GM18505 (cell line): ENCODE data around the gene ANXA7.
"Not testable (repeated sequence)": the region's sequence is repeated elsewhere in the genome, so short reads cannot be mapped to it uniquely, and the experiment has no call there.

Experiments used
- ATAC-seq: cut with Tn5 transposase; IDR thresholded peaks from one replicate; pipeline ENCODE4 v1.9.1; 2021; ENCODE audit not compliant: unreplicated experiment
- POLR2A ChIP-seq: IDR thresholded peaks from 4 replicates; pipeline ENCODE4 v1.6.1; 2011; ENCODE audit warnings: borderline replicate concordance; ENCODE audit not compliant: insufficient read depth, insufficient read length; ENCODE audit errors: extremely low read depth

Gene ANXA7

GRCh38 chr10:73357166-73357565 is 56.7 kb downstream of the ANXA7 start:
- no peak for ATAC-seq
- TF ChIP-seq POLR2A = no peak

GRCh38 chr10:73344269-73344668 is 69.6 kb downstream of the ANXA7 start:
- no peak for ATAC-seq
- TF ChIP-seq POLR2A = no peak

GRCh38 chr10:73340121-73340520 is 73.7 kb downstream of the ANXA7 start:
- TF ChIP-seq POLR2A = no peak

GRCh38 chr10:73339436-73339835 is 74.4 kb downstream of the ANXA7 start:
- TF ChIP-seq POLR2A = no peak

More at GRCh38 chr10:73340121-73340520, 73.7 kb downstream of the ANXA7 start:
- no peak for ATAC-seq

GRCh38 chr10:73338801-73339368 is 75.0 kb downstream of the ANXA7 start:
- ATAC-seq = no peak

More at GRCh38 chr10:73339436-73339835, 74.4 kb downstream of the ANXA7 start:
- ATAC-seq = no peak

GRCh38 chr10:73333202-73333601 is 80.7 kb downstream of the ANXA7 start:
- no peak for TF ChIP-seq POLR2A
- ATAC-seq = no peak

More at GRCh38 chr10:73338801-73339368, 75.0 kb downstream of the ANXA7 start:
- no peak for TF ChIP-seq POLR2A

GRCh38 chr10:73332379-73332778 is 81.5 kb downstream of the ANXA7 start:
- no peak for TF ChIP-seq POLR2A
- ATAC-seq = no peak

GRCh38 chr10:73328523-73328922 is 85.3 kb downstream of the ANXA7 start:
- ATAC-seq = not testable (repeated sequence)

GRCh38 chr10:73325290-73325689 is 88.6 kb downstream of the ANXA7 start:
- ATAC-seq = not testable (repeated sequence)
